ENCODE measurements around the gene CUX1.

GRCh38 chr7:102030696-102031095, 213.3 kb downstream of the CUX1 start:
- no peak for TF ChIP-seq ZNF274 (IDR thresholded peaks at IDR 0.05; ENCODE audit: low read depth, low read length)
- no peak for TF ChIP-seq YY1 (IDR thresholded peaks at IDR 0.05; ENCODE audit: insufficient read depth, insufficient read length)
- TF ChIP-seq SUZ12 (IDR thresholded peaks at IDR 0.05; ENCODE audit: extremely low read depth, insufficient read depth, insufficient read length) = no peak

Data from NT2/D1 (cell line).